HG03064 (cell line): ENCODE measurements around the gene CABP2.
"Not testable (repeated sequence)": the region's sequence is repeated elsewhere in the genome, so short reads cannot be mapped to it uniquely, and the experiment has no call there.

Experiments used
- ATAC-seq: cut with Tn5 transposase; IDR thresholded peaks from one replicate; pipeline ENCODE4 v1.9.1; 2021; ENCODE audit warnings: low read depth; ENCODE audit not compliant: unreplicated experiment

CABP2 gene

DNA sequence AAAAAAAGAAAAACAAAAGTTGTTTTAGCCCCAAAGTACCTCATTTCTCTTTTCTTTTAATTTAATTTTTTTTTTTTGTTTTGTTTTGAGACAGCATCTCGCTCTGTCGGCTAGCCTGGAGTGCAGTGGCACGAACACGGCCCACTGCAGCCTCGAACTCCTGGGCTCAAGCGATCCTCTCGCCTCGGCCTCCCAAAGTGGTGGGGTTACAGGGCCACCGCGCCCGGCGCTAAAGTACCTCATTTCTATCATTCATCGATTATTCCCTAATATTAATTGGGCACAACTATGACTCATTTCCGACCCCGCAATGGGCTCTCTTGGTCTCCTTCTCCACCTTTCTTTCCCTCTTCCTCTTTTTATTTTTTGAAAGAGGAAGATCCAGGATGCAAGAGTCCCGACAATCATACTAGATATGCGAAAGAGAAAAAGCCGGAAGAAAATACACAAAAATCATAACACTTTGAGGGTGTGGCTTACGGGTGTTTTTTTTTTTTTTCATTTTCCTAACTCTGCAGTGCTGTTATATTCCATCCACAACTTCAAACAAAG is 40.9 kb downstream of the CABP2 start:
- no peak for ATAC-seq

GRCh38 chr11:67477344-67478050 is 45.7 kb downstream of the CABP2 start:
- not testable (repeated sequence) for ATAC-seq

DNA sequence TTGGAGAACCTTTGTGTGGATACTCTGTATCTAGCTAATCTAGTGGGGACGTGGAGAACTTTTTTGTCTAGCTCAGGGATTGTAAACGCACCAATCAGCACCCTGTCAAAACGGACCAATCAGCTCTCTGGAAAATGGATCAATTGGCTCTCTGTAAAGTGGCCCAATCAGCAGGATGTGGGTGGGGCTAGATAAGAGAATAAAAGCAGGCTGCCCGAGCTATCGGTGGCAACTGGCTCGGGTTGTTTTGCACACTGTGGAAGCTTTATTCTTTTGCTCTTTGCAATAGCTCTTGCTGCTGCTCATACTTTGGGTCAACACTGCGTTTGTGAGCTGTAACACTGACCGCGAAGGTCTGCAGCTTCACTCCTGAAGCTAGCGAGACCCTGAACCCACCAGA is 46.6 kb downstream of the CABP2 start:
- not testable (repeated sequence) for ATAC-seq

GRCh38 chr11:67472882-67473281 is 50.4 kb downstream of the CABP2 start:
- no peak for ATAC-seq

DNA sequence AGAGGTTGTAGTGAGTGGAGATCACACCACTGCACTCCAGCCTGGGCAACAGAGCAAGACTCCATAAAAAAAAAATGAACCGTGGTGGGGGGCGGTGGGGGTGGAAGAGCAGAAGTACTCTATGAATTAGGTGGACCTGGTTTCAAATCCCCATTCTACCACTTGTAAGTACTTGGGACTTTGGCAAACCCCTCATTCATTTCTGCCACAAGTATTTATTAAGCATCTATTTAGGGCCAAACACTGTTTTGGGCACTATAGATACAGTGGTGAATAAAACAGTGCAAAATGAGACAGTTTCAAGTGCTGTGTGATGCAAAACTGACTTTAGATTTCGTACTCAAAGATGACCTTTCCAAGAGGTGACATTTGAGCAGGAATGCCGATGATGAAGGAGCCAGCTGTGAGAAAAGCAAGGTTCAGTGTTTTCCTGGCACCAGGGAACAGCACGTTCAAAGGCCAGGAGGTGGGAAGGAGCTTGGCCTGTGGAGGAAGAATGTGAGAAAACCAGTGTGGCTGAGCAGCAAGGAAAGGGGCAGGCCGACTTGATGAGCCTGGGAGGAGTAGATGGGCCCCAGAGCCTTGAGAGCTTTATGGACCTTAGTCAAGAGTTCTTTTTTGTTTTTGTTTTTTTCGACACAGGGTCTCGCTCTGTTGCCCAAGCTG is 52.8 kb downstream of the CABP2 start:
- ATAC-seq, result no peak

DNA sequence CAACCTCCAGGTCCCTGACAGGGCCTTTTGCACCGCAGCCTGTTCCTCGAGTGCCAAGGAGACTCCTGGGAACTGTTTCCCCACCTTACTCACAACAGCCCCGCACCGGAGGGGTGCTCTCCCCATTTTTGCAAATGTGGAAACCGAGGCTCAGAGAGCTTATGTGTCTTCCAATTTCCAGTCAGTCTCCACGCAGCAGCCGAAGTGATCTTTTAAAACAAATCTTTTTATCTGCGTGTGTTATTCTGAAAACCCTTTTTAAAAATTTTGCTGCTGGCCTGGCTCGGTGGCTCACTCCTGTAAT is 53.8 kb downstream of the CABP2 start:
- no peak for ATAC-seq
